ENCODE results near the gene ANKRD55.

DNA sequence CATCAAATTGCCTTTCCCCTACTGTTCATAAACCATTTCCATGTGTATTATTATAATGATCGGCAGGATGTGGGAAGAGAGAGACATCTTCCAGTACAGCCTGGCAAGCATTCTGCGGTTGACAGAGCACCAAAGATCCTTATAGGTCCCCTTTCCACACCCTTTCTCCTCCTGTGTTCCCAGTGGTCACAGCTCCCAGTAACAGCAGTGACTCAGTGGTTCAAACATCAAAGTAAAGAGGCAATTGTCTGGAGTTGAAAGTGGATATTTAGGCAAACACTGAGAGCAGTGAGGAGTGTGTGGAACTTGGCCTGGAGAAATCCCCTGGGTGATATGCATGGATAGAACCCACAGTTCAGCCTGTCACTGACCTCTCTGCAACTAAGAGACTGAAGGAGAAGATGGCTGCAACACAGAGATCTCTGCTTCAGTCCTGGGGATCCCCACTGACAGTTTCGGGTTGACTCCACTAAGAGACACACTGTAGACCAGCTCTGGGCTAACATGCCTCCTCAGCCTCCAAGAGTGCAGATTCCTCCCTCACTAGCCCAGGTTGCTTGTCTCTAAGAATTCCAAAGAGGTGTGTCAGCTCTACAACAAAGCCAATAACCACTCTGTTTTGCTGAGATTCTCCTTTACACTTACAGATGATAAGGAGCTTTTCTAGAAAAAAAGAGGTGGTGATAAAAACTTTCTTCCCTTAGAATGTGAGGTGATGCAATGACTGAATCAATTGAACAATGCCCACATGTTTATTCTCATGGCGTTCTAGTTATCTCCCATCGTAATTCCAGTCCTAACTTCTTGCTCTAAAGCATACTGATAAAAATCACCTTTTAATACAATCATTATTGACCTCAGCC lies 143.9 kb downstream of the ANKRD55 start:
- TF ChIP-seq CTCF (IDR thresholded peaks at IDR 0.05) (no peak), EZH2 (IDR thresholded peaks at IDR 0.05; ENCODE audit: borderline replicate concordance, insufficient read depth, low read depth, low read length, poor library complexity, severe bottlenecking) (no peak)

Measured in B cell (primary cell).